Activated CD4-positive, alpha-beta T cell treated with anti-CD3 and anti-CD28 coated beads for 36 hours (primary cell): ENCODE measurements around the gene MEIS3. TPM values are rescaled to one million over a fixed set of nuclear protein-coding genes. Genes with fewer than 3 reads are reported as not detected.

Experiments used
- ATAC-seq: fragments of 200-7000 bp; cut with Tn5 transposase; one replicate; pipeline ENCODE4 v1.10.0; 2021; ENCODE audit warnings: mild to moderate bottlenecking, moderate library complexity
- CTCF ChIA-PET: fragments of 350-600 bp; sonication (Branson Sonifier 250); formaldehyde crosslinking; loops from one replicate; lab custom pipeline; 2021; ENCODE audit warnings: antibody characterized with exemption; lab: Charles Lee
- POLR2A ChIA-PET: fragments of 350-600 bp; sonication (Branson Sonifier 250); formaldehyde crosslinking; loops from one replicate; lab custom pipeline; 2021; ENCODE audit warnings: antibody characterized with exemption, inconsistent platforms; lab: Charles Lee
- DNase-seq: peaks from one replicate; pipeline ENCODE4 v3.0.0-alpha.2; 2020
- H3K27ac Mint-ChIP-seq: one replicate; pipeline ENCODE4 v1.8.0; 2021; ENCODE audit warnings: mixed read lengths
- H3K27me3 Mint-ChIP-seq: one replicate; pipeline ENCODE4 v1.8.0; 2021; ENCODE audit warnings: mixed read lengths
- H3K36me3 Mint-ChIP-seq: one replicate; pipeline ENCODE4 v1.8.0; 2021; ENCODE audit warnings: low read depth, mixed read lengths
- H3K4me1 Mint-ChIP-seq: one replicate; pipeline ENCODE4 v1.8.0; 2021; ENCODE audit warnings: mixed read lengths
- H3K4me3 Mint-ChIP-seq: one replicate; pipeline ENCODE4 v1.8.0; 2021; ENCODE audit warnings: mild to moderate bottlenecking, moderate library complexity, mixed read lengths
- H3K9me3 Mint-ChIP-seq: one replicate; pipeline ENCODE4 v1.8.0; 2021; ENCODE audit warnings: low read depth, mixed read lengths
- intact Hi-C, 2 experiments: fragments of 100-400 bp; cut with DNase I in 1 of 2; cut with micrococcal nuclease in 1 of 2; formaldehyde crosslinking; loops; one replicate each; pipeline versions ENCODE4 v1.14.2 to v1.15.1; 2022 to 2024; cut with DNase I, micrococcal nuclease
- total RNA-seq, 2 experiments: library from RNA; stranded (reverse); gene quantifications; one replicate each; pipeline ENCODE4 v1.2.3, GENCODE V29; 2021

MEIS3 gene
- total RNA-seq, 2 experiments from 2014 or later = 0.28 TPM; not detected in 1

GRCh38 chr19:47435883-47436417 lies 16.6 kb upstream of the MEIS3 start:
- Mint-ChIP-seq H3K36me3 (no peaks in the 10 kb centered on the region), H3K4me3 (no peak overlapping the region), H3K27me3 (peaks cover 35% of the 10 kb centered on the region), H3K27ac (no peak overlapping the region), H3K4me1 (peaks cover 17% of the 10 kb centered on the region), H3K9me3 (no peaks in the 10 kb centered on the region)
- CTCF ChIA-PET = interaction anchor here (0.6 to 5.4 kb wide), 13 partner anchors 8 to 272 kb away, joined by 3 to 52 read pairs (median 3); partner anchors contain the start of genes KPTN, NAPA and SLC8A2
- intact Hi-C loops = loop anchor here (1.0 to 2.0 kb wide), 7 partner anchors 48 to 307 kb away; partner anchors contain the start of genes NAPA (in 2 of the 2), BICRA (in 1 of the 2) and KPTN (in 1 of the 2)
- DNase-seq (no peak), ATAC-seq (no peak)
- POLR2A ChIA-PET = interaction anchor here (0.7 to 1.0 kb wide), 2 partner anchors 271 to 545 kb away, joined by 3 to 4 read pairs; no protein-coding TSS in a partner anchor

- H3K36me3 Mint-ChIP-seq = no peaks in the 10 kb centered on the region
- no peaks in the 10 kb centered on the region for H3K9me3 Mint-ChIP-seq
- ChIA-PET POLR2A (no interaction called here), CTCF (interaction anchor here (0.6 to 5.4 kb wide), 4 partner anchors 45 to 273 kb away, joined by 3 to 52 read pairs (median 7); partner anchors contain the start of gene NAPA)
- DNase-seq = no peak
- peak overlapping the region; percentile 15 for H3K4me3 Mint-ChIP-seq
- intact Hi-C loops = no loop called here
- H3K27ac Mint-ChIP-seq = no peak overlapping the region
- H3K27me3 Mint-ChIP-seq = peaks cover 34% of the 10 kb centered on the region
- no peak for ATAC-seq
- peaks cover 21% of the 10 kb centered on the region for H3K4me1 Mint-ChIP-seq
These were observed 15.9 kb upstream of the MEIS3 start for GRCh38 chr19:47435196-47435595.

- intact Hi-C loops = no loop called here
- Mint-ChIP-seq H3K36me3 (no peaks in the 10 kb centered on the region), H3K9me3 (no peaks in the 10 kb centered on the region), H3K4me1 (peaks cover 28% of the 10 kb centered on the region), H3K27ac (no peak overlapping the region), H3K27me3 (peaks cover 38% of the 10 kb centered on the region), H3K4me3 (no peak overlapping the region)
- DNase-seq = no peak
- no peak for ATAC-seq
- CTCF ChIA-PET = interaction anchor here (0.6 to 5.4 kb wide), 8 partner anchors 8 to 274 kb away, joined by 3 to 52 read pairs (median 3); no protein-coding TSS in a partner anchor
- POLR2A ChIA-PET = interaction anchor here (0.5 kb wide), 1 partner anchor 11 kb away, joined by 3 read pairs; no protein-coding TSS in a partner anchor
These were observed 14.8 kb upstream of the MEIS3 start for GRCh38 chr19:47434088-47434487.

- POLR2A ChIA-PET = interaction anchor here (0.6 kb wide), 1 partner anchor 176 kb away, joined by 8 read pairs; no protein-coding TSS in a partner anchor
- Mint-ChIP-seq H3K36me3 (no peaks in the 10 kb centered on the region), H3K4me1 (peaks cover 28% of the 10 kb centered on the region), H3K27me3 (peaks cover 32% of the 10 kb centered on the region), H3K27ac (no peak overlapping the region), H3K4me3 (no peak overlapping the region), H3K9me3 (no peaks in the 10 kb centered on the region)
- DNase-seq (no peak), ATAC-seq (peak; percentile 18)
- CTCF ChIA-PET = interaction anchor here (0.5 to 1.7 kb wide), 20 partner anchors 12 to 355 kb away, joined by 3 to 11 read pairs (median 4); partner anchors contain the start of genes DHX34, EHD2 and NAPA
- intact Hi-C loops = no loop called here
These were observed 13.8 kb upstream of the MEIS3 start for GRCh38 chr19:47433121-47433520.

GRCh38 chr19:47432499-47432898 lies 13.2 kb upstream of the MEIS3 start:
- H3K27ac Mint-ChIP-seq = no peak overlapping the region
- DNase-seq (no peak), ATAC-seq (no peak)
- H3K4me1 Mint-ChIP-seq = peaks cover 28% of the 10 kb centered on the region
- peaks cover 27% of the 10 kb centered on the region for H3K27me3 Mint-ChIP-seq
- ChIA-PET POLR2A (no interaction called here), CTCF (interaction anchor here (0.6 to 1.7 kb wide), 14 partner anchors 13 to 647 kb away, joined by 3 to 11 read pairs (median 4); partner anchors contain the start of genes DHX34, EHD2 and NAPA)
- no peaks in the 10 kb centered on the region for H3K36me3 Mint-ChIP-seq
- no peaks in the 10 kb centered on the region for H3K9me3 Mint-ChIP-seq
- no peak overlapping the region for H3K4me3 Mint-ChIP-seq
- intact Hi-C loops = no loop called here

- no peak overlapping the region for H3K4me3 Mint-ChIP-seq
- peaks cover 27% of the 10 kb centered on the region for H3K27me3 Mint-ChIP-seq
- intact Hi-C loops = no loop called here
- peaks cover 26% of the 10 kb centered on the region for H3K4me1 Mint-ChIP-seq
- DNase-seq (no peak), ATAC-seq (no peak)
- H3K9me3 Mint-ChIP-seq = no peaks in the 10 kb centered on the region
- no peak overlapping the region for H3K27ac Mint-ChIP-seq
- H3K36me3 Mint-ChIP-seq = no peaks in the 10 kb centered on the region
- POLR2A ChIA-PET = no interaction called here
- CTCF ChIA-PET = interaction anchor here (0.6 to 1.7 kb wide), 9 partner anchors 13 to 648 kb away, joined by 3 to 9 read pairs (median 4); partner anchors contain the start of genes DHX34, EHD2 and NAPA
These were observed 12.8 kb upstream of the MEIS3 start for GRCh38 chr19:47432091-47432490.

GRCh38 chr19:47430041-47430802 lies 10.9 kb upstream of the MEIS3 start:
- Mint-ChIP-seq H3K36me3 (no peaks in the 10 kb centered on the region), H3K4me1 (peaks cover 14% of the 10 kb centered on the region), H3K27me3 (peaks cover 31% of the 10 kb centered on the region), H3K4me3 (peak overlapping the region; percentile 60), H3K9me3 (no peaks in the 10 kb centered on the region), H3K27ac (peak overlapping the region; percentile 42)
- DNase-seq (peak; percentile 65), ATAC-seq (peak; percentile 38)
- ChIA-PET CTCF (interaction anchor here (0.7 to 3.0 kb wide), 8 partner anchors 9 to 308 kb away, joined by 3 to 16 read pairs (median 4); partner anchors contain the start of gene DHX34), POLR2A (no interaction called here)
- intact Hi-C loops = no loop called here

- Mint-ChIP-seq H3K27ac (no peak overlapping the region), H3K4me3 (peak overlapping the region; percentile 60), H3K36me3 (no peaks in the 10 kb centered on the region), H3K27me3 (peaks cover 34% of the 10 kb centered on the region), H3K4me1 (peaks cover 13% of the 10 kb centered on the region), H3K9me3 (no peaks in the 10 kb centered on the region)
- DNase-seq = no peak
- ChIA-PET POLR2A (no interaction called here), CTCF (interaction anchor here (0.7 to 3.0 kb wide), 22 partner anchors 8 to 301 kb away, joined by 3 to 24 read pairs (median 4); partner anchors contain the start of genes DHX34, INAFM1, KPTN and MEIS3)
- ATAC-seq = no peak
- intact Hi-C loops = loop anchor here (2.0 kb wide), 1 partner anchor 56 kb away; the partner anchor contains the start of gene KPTN (in 2 of the 2)
These were observed 9.9 kb upstream of the MEIS3 start for GRCh38 chr19:47429140-47429793.

GRCh38 chr19:47428177-47428894 lies 9.0 kb upstream of the MEIS3 start:
- Mint-ChIP-seq H3K9me3 (no peaks in the 10 kb centered on the region), H3K4me3 (no peak overlapping the region), H3K27ac (no peak overlapping the region), H3K4me1 (peaks cover 13% of the 10 kb centered on the region), H3K27me3 (peaks cover 39% of the 10 kb centered on the region), H3K36me3 (no peaks in the 10 kb centered on the region)
- ChIA-PET CTCF (interaction anchor here (0.5 to 3.0 kb wide), 43 partner anchors 9 to 990 kb away, joined by 3 to 24 read pairs (median 4); partner anchors contain the start of genes CCDC9, DHX34, INAFM1 and KPTN), POLR2A (interaction anchor here (0.6 to 1.0 kb wide), 4 partner anchors 152 to 304 kb away, joined by 3 to 6 read pairs (median 4); no protein-coding TSS in a partner anchor)
- DNase-seq = peak; percentile 94
- ATAC-seq = peak; percentile 75
- intact Hi-C loops = loop anchor here (1.0 to 2.0 kb wide), 6 partner anchors 19 to 317 kb away; partner anchors contain the start of genes KPTN (in 2 of the 2), DHX34 (in 1 of the 2), INAFM1 (in 1 of the 2) and NOP53 (in 1 of the 2)
